SU-DHL-6 (cell line): Measurements from ENCODE around the gene COL20A1.

ENCODE experiments used
- CTCF ChIP-seq: fragments of 200-600 bp; sonication (generic); IDR thresholded peaks from one replicate; pipeline ENCODE4 v1.5.1; 2017; ENCODE audit warnings: antibody characterized with exemption, mild to moderate bottlenecking, low read length, moderate library complexity; ENCODE audit not compliant: insufficient read depth, poor library complexity, severe bottlenecking
- EZH2phosphoT487 ChIP-seq: fragments of 200-600 bp; sonication (generic), shearing (Covaris generic); conservative IDR thresholded peaks from 2 replicates; pipeline ENCODE4 v1.6.1; 2018; ENCODE audit warnings: mild to moderate bottlenecking, antibody characterized with exemption, low read length, moderate library complexity, mixed read lengths

DNA sequence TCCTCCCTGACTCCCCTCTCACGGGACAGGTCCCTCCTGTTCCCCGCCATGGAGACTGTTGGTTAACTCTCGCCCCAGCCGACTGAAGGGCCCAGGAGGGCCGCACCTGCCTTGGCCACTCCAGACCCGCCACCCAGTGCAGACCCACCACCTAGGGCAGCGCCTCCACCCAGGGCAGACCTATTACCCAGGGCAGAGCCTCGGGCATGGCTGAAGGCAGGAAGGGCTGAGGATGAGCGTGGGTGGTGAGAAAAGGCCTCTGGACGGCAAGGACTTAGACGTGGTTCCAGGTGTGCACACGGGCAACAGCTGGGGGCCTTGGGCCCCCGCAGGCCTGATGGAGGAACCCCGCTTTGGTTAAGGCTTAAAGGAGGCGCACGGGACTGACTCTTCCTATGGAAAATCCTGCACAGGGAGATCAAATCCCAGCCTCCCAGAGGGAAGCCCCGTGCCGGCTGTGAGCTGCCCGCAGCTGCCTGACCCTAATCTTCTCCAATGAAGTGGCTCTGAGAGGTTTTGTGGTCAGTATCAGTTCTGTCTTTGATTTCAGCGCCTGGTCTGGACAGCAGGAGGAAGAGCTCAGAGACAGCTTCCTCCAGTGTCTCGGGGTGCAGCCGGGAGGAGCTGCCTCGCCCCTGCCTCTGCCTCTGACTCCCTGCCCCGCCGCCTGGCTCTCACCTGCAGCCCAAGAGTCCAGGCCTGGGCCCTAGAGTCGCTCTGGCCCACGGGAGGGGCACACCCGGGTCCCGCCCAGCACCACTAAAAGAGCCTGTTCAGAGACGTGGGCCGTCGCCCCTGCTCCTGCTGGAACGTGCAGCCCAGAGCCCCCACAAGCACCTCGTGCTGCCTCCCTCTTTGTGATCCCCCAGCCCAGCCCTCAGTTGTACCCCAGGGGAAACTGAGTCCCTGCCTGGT, 80.2 kb downstream of the COL20A1 start:
- TF ChIP-seq CTCF (no peak), EZH2phosphoT487 (no peak)
